ENCODE results near the gene ACACB. TPM values are rescaled to one million over a fixed set of nuclear protein-coding genes. Genes with fewer than 3 reads are reported as not detected.

Gene ACACB
- total and polyA plus RNA-seq, 2 experiments from 2014 or later: 6.2 to 15.4 TPM

- no peak overlapping the region for H3K4me3 ChIP-seq
- H2AFZ ChIP-seq: no peak overlapping the region
- H3K9me2 ChIP-seq (ENCODE audit: insufficient read depth): no peaks in the 10 kb centered on the region
- DNase-seq (ENCODE audit: low spot score) (no peak), ATAC-seq (no peak)
- Mint-ChIP-seq H3K4me3 (no peak overlapping the region), H3K4me1 (no peaks in the 10 kb centered on the region), H3K27me3 (ENCODE audit: insufficient read depth, low read depth, poor library complexity) (no peaks in the 10 kb centered on the region), H3K27ac (no peak overlapping the region), H3K36me3 (ENCODE audit: low read depth) (peaks cover 26% of the 10 kb centered on the region), H3K9me3 (no peaks in the 10 kb centered on the region)
- H3K79me2 ChIP-seq (replicated peaks; ENCODE audit: insufficient read depth): no peaks in the 10 kb centered on the region
- H3K36me3 ChIP-seq (ENCODE audit: insufficient read depth): 0 out of 2 replicates have a peak, but pooled peaks cover 8% of the 10 kb centered on the region
- TF ChIP-seq ETS1 (IDR thresholded peaks at IDR 0.05) (no peak), EZH2 (IDR thresholded peaks at IDR 0.05; ENCODE audit: low read depth, unreplicated experiment) (no peak), ZNF114 (CRISPR knock-in tag; IDR thresholded peaks at IDR 0.05) (no peak), REST (IDR thresholded peaks at IDR 0.05; ENCODE audit: unreplicated experiment) (no peak), STAT1 (IDR thresholded peaks at IDR 0.05; ENCODE audit: unreplicated experiment) (no peak), NANOG (IDR thresholded peaks at IDR 0.05; ENCODE audit: borderline replicate concordance) (no peak), ZNF462 (CRISPR knock-in tag; IDR thresholded peaks at IDR 0.05) (no peak), POLR2AphosphoS5 (IDR thresholded peaks at IDR 0.05; ENCODE audit: low read depth) (no peak), CREB1 (CRISPR knock-in tag; IDR thresholded peaks at IDR 0.05; ENCODE audit: low read depth) (no peak), JUNB (IDR thresholded peaks at IDR 0.05; ENCODE audit: unreplicated experiment) (no peak), ZNF331 (CRISPR knock-in tag; IDR thresholded peaks at IDR 0.05; ENCODE audit: low read depth) (no peak), CTCF (conservative IDR thresholded peaks at IDR 0.05; ENCODE audit: low read depth in 2 of 2) (no peak)
- H3K4me1 ChIP-seq (ENCODE audit: insufficient read depth): no peaks in the 10 kb centered on the region
- H3K4me2 ChIP-seq: no peak overlapping the region
- no peaks in the 10 kb centered on the region for H3K27me3 ChIP-seq (ENCODE audit: insufficient read depth)
- H3F3A ChIP-seq (replicated peaks; ENCODE audit: low read depth): no peaks in the 10 kb centered on the region
- H3K27ac ChIP-seq (ENCODE audit: low read depth): no peak overlapping the region
- no peaks in the 10 kb centered on the region for H4K20me1 ChIP-seq (replicated peaks; ENCODE audit: insufficient read depth)
Measured at GRCh38 chr12:109085590-109085989, 30.8 kb upstream of the ACACB start.

Data from GM23338 (cell line).